ENCODE measurements around the gene CD24.

Gene CD24

DNA sequence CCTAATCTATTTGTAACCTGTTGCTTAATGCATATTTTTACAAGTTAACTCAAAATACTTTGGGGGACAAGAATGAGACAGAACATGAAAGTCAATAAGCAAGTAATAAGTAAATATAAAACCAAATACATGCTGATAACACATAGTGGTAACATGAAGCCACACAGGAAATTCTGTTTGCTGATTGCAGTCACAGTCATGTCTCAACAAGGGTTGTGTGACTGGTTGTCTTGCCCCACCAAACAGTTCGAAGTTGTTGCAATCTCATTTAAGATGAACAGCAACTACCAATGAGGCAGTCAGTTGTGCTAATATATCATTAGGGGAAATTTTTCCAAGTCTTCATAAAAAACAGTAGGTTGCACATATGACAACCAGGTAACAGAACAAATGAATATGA, 14.5 kb downstream of the CD24 start:
- DNase-seq (ENCODE audit: insufficient read length, low spot score) (no peak), FAIRE-seq (no peak)
- TF ChIP-seq, protein P1, sequence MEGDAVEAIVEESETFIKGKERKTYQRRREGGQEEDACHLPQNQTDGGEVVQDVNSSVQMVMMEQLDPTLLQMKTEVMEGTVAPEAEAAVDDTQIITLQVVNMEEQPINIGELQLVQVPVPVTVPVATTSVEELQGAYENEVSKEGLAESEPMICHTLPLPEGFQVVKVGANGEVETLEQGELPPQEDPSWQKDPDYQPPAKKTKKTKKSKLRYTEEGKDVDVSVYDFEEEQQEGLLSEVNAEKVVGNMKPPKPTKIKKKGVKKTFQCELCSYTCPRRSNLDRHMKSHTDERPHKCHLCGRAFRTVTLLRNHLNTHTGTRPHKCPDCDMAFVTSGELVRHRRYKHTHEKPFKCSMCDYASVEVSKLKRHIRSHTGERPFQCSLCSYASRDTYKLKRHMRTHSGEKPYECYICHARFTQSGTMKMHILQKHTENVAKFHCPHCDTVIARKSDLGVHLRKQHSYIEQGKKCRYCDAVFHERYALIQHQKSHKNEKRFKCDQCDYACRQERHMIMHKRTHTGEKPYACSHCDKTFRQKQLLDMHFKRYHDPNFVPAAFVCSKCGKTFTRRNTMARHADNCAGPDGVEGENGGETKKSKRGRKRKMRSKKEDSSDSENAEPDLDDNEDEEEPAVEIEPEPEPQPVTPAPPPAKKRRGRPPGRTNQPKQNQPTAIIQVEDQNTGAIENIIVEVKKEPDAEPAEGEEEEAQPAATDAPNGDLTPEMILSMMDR (IDR thresholded peaks at IDR 0.05; ENCODE audit: insufficient read depth, missing control alignments) = no peak

DNA sequence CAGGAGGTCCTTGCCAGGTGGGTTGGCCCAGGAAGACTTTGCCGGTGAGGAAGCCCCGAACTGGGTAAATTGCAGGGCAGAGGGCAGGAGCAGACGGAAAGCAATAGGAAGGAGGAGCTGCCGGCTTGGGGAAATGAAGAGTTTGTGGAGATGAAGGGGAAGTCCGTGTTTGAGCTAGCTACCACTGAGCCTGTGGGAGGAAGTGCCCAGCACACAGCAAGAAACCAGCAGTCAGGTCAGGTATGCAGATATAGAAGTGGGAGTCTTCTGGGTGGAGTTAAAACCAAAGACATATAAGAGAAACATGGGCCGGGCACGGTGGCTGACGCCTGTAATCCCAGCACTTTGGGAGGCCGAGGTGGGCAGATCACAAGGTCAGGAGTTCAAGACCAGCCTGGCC, 34.7 kb downstream of the CD24 start:
- TF ChIP-seq, protein P1 (IDR thresholded peaks at IDR 0.05; ENCODE audit: insufficient read depth, missing control alignments) = no peak
- DNase-seq (ENCODE audit: insufficient read length, low spot score) = no peak
- FAIRE-seq = no peak

DNA sequence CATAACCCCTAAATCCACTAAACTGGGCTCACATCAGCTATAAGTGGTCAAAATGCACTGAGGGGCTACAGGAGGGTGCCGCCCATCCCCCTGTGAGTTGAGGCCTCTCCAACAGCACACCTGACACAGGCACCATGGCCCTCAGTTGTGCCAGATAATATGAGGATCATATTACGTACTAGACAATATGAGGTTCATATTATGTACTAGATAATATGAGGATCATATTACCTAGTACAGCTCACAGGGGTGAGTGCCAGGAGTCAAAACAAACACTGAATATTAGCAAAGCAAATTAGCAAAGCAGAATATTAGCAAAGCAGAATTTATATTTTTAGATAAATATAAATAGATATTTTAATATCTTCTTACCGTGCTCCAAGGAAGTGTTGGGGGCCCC, 35.3 kb downstream of the CD24 start:
- FAIRE-seq (no peak), DNase-seq (ENCODE audit: insufficient read length, low spot score) (no peak)
- TF ChIP-seq, protein P1 (IDR thresholded peaks at IDR 0.05; ENCODE audit: insufficient read depth, missing control alignments) = no peak

DNA sequence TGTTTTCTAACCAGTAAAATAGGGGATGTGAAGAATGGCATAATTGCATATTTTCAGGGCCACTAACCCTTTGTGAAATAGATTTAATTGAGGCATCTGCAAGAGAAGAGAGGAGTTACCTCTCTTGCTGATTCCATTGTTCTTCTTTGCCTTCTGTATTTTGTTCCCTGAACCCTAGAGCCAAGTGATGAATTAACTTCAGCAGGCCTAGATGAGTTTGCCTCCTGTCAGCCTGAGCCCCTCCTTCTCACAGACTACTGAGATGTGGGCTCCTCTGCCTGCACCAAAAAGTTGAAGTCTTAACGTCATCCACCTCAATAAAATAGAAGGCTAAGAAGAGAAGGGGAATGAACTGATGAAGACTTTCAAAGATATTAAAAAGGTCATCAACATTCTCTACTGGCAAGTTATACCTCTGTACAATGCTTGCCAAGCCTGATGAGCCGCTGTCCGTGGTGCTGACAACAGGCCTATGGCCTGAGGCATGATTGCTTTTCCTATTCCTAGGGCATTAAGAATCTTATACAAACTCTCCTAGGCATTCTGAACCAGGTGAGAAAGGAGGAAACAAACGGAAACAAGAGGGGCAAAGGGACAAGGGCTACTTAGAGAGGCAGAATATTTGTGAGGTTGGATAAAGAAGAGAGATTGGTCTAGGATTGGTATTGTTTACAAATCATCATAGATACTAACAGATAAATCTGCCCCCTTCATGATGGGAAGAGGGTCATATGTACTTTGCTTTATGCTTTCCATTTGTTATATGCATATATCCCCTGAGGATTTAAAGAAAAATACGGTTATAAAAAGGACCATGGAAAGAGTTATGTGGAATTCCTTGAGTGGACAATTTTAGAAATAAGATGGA, 46.8 kb downstream of the CD24 start:
- DNase-seq (ENCODE audit: insufficient read length, low spot score) = no peak
- TF ChIP-seq, protein P1 (IDR thresholded peaks at IDR 0.05; ENCODE audit: insufficient read depth, missing control alignments) = no peak
- no peak for FAIRE-seq

DNA sequence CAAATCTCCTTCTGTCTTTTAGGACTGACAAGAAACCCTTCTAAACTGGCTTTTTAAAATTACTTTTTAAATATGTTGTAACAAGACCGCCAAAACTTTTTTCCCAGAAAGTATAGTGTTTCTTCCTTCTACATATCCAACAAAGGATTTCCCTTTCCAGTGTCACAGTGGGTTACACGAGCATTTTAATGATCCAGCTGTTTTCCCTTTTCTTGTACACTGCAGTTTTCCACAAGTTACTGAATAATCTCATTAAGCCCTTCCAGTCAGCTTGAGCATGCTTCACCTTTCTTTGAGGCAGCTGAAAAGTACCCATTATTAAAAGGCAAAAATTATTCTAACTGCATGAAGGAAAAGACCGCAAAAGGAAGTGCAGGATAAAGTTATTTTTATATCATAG, 48.6 kb downstream of the CD24 start:
- no peak for FAIRE-seq
- TF ChIP-seq, protein P1 (IDR thresholded peaks at IDR 0.05; ENCODE audit: insufficient read depth, missing control alignments) = no peak
- DNase-seq (ENCODE audit: insufficient read length, low spot score) = no peak

DNA sequence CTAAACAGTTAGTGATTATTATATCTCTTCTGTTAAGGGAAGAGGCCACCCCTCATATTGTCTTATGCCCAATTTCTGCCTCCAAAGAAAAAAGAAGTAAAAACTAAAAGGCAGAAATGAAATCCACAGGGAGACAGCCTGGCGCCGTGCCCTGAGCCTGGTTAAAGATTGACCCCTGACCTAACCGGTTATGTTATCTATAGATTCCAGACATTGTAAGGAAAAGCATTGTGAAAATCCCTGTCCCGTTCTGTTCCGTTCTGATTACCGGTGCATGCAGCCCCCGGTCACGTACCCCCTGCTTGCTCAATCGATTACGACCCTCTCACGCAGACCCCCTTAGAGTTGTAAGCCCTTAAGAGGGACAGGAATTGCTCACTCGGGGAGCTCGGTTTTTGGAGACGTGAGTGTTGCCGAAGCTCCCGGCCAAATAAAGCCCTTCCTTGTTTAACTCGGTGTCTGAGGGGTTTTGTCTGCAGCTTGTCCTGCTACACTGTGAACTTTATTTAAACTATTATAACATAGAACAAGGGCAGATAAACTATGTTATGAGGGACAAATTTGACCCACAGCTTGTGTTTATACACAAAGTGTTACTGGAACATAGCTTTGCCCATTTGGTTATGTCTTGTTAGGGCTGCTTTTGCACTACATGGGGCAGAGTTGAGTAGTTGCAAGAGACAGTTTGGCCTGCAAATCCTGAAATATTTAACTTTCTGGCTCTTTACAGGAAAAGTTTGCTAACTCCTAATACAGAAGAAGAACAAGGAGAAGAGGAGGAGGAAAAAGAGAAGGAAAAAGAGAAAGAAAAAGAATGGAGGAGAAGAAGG, 49.6 kb downstream of the CD24 start:
- FAIRE-seq = no peak
- TF ChIP-seq, protein P1 (IDR thresholded peaks at IDR 0.05; ENCODE audit: insufficient read depth, missing control alignments) = no peak

More for the DNA sequence above, 49.6 kb downstream of the CD24 start:
- no peak for DNase-seq (ENCODE audit: insufficient read length, low spot score)

Measured in D721Med (cell line).